Brain microvascular endothelial cell (primary cell): ENCODE data around the gene ABCC9.
A peak's percentile ranks its signal among the peaks of the same experiment; 100 is the strongest.

Source experiments
- DNase-seq: peaks from one replicate; pipeline ENCODE4 v3.0.0-alpha.2; 2020
- H3K27ac ChIP-seq: fragments of 250-450 bp; sonication (Bioruptor Pico); 2 replicates; pipeline ENCODE4 v1.5.1; 2020; ENCODE audit warnings: mild to moderate bottlenecking, moderate library complexity
- H3K27me3 ChIP-seq: fragments of 250-450 bp; sonication (Bioruptor Pico); replicated peaks from 2 replicates; pipeline ENCODE4 v1.5.1; 2020; ENCODE audit warnings: mild to moderate bottlenecking
- H3K36me3 ChIP-seq: fragments of 250-450 bp; sonication (Bioruptor Pico); replicated peaks from 2 replicates; pipeline ENCODE4 v1.5.1; 2020; ENCODE audit warnings: mild to moderate bottlenecking
- H3K4me3 ChIP-seq: 2 replicates; pipeline ENCODE4 v1.5.1; 2011; ENCODE audit warnings: low read depth, mild to moderate bottlenecking, control low read depth, low read length, moderate library complexity
- CTCF ChIP-seq: IDR thresholded peaks from 2 replicates; pipeline ENCODE4 v1.5.1; 2011; ENCODE audit warnings: low read depth, mild to moderate bottlenecking, moderate library complexity, low read length, control low read depth, inconsistent platforms; ENCODE audit errors: missing control alignments
- in situ Hi-C: cut with HindIII; loops from 2 replicates; pipeline ENCODE4 v1.10.0; 2017; ENCODE audit warnings: low sequenced_read_pairs, low pct_ligation_motif_present

The ABCC9 gene

GRCh38 chr12:21946983-21947382 lies 5.8 kb upstream of the ABCC9 start:
- no peaks in the 10 kb centered on the region for H3K27me3 ChIP-seq
- DNase-seq, result no peak
- no peak for TF ChIP-seq CTCF
- H3K36me3 ChIP-seq, result no peaks in the 10 kb centered on the region
- H3K4me3 ChIP-seq, result no peak overlapping the region
- in situ Hi-C loops, result no loop called here
- no peak overlapping the region for H3K27ac ChIP-seq

- in situ Hi-C loops, result no loop called here
- DNase-seq, result no peak
- H3K4me3 ChIP-seq, result no peak overlapping the region
- no peaks in the 10 kb centered on the region for H3K27me3 ChIP-seq
- no peak overlapping the region for H3K27ac ChIP-seq
- H3K36me3 ChIP-seq, result no peaks in the 10 kb centered on the region
- TF ChIP-seq CTCF, result no peak
These were observed 3.8 kb upstream of the ABCC9 start for GRCh38 chr12:21945002-21945401.

GRCh38 chr12:21942377-21942703 lies 1.1 kb upstream of the ABCC9 start:
- no peak for DNase-seq
- no peak for TF ChIP-seq CTCF
- Histone ChIP-seq H3K4me3 (peak overlapping the region; percentile 60), H3K27ac (no peak overlapping the region), H3K27me3 (no peaks in the 10 kb centered on the region), H3K36me3 (no peaks in the 10 kb centered on the region)
- in situ Hi-C loops, result no loop called here

GRCh38 chr12:21941506-21942376 lies 515 bp upstream of the ABCC9 start:
- Histone ChIP-seq H3K27me3 (no peaks in the 10 kb centered on the region), H3K4me3 (peak overlapping the region; percentile 60), H3K27ac (peak overlapping the region; percentile 3), H3K36me3 (no peaks in the 10 kb centered on the region)
- peak; percentile 38 for DNase-seq
- peak; percentile 73 for TF ChIP-seq CTCF
- in situ Hi-C loops, result no loop called here

GRCh38 chr12:21939435-21939834 lies 1.8 kb downstream of the ABCC9 start:
- in situ Hi-C loops, result no loop called here

More at GRCh38 chr12:21939435-21939834, 1.8 kb downstream of the ABCC9 start:
- no peak for DNase-seq
- Histone ChIP-seq H3K27me3 (no peaks in the 10 kb centered on the region), H3K27ac (no peak overlapping the region), H3K36me3 (no peaks in the 10 kb centered on the region), H3K4me3 (no peak overlapping the region)
- TF ChIP-seq CTCF, result no peak
